NCI-H1105 (cell line): ENCODE measurements around the gene GADL1.

ENCODE experiments used
- DNase-seq: peaks from one replicate; lab custom pipeline; 2025; lab: John Stamatoyannopoulos, UW

The GADL1 gene

DNA sequence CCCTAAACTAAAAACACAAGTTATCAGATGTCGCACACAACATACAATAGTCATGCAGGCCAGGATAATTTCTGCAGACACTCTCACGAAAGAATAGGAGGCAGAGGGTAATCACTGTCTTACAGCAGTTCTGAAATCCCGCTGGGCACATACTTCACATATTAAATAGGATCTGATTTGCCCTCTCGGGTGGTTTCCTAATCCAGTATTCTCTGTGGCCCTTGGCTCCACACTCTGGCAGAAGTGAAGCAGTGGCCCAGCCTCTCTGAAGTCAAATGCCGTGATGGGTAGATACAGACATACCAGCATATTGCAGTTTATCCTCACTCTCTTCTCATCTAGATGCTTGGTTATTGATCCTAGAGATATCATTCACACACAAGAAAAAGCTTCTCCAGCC lies 19.0 kb downstream of the GADL1 start:
- no peak for DNase-seq

- DNase-seq, result no peak
Measured at GRCh38 chr3:30873671-30874070, 20.8 kb downstream of the GADL1 start.

GRCh38 chr3:30872879-30873278 lies 21.6 kb downstream of the GADL1 start:
- no peak for DNase-seq

GRCh38 chr3:30871720-30872119 lies 22.7 kb downstream of the GADL1 start:
- DNase-seq, result peak; percentile 9

GRCh38 chr3:30864836-30865235 lies 29.6 kb downstream of the GADL1 start:
- DNase-seq, result no peak

DNA sequence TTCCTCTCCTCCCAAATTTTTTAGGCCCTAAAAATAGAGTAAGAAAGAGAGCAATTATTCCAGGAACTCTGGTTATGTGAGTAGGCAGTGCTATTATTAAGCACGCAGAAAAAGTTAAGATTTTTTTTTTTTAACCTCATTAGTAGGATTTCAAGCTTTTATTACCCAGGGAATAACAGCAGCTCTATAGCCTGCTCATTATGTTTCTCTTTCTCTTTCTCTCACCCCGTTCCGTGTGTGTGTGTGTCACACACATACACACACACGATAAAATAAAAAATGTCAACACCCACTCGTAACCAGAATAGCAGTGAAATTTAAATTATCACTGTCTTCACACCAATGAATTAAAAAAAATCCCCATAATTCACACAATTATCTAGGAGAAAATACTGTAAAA lies 30.3 kb downstream of the GADL1 start:
- no peak for DNase-seq

DNA sequence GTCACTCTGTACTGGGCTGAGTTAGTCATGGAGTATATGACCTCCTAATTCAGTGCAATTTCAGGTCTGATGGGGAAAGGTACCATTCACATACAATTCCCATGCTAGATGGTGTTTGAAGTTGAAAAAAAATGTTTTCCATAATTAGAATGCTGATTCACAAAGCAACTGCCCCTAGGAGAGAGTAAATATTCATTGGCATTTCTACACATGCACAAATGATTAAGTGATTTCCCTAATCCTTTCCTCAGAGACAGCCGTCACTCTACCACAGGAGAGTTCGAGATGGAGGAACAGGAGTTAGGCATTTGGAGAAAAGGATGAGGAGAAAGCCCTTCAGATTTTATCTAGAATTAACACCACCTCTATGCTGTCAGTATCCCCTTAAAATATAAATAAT lies 32.5 kb downstream of the GADL1 start:
- DNase-seq, result no peak

DNA sequence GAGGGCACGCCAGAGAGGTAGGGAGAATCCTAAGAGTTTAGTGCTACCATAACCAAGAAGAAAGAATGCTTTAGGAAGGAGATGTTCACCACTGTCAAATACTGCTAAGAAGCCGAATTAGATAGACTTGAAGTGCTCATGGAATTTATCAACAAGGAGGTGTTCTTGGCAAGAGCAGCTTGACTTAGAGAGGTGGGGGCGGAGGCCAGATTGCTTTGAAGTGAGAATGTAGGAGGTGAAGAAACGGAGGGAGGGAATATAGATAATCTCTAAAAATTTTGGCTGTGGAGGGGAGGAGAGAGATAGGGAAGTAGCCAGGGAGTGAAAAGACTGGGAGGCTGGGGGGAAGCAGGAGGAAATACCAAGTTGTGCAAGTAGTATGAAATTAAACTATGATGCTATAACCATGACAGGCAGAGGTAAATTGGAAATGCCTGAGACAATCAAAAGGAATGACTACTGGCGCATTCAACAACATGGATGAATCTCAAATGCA lies 35.5 kb downstream of the GADL1 start:
- no peak for DNase-seq

DNA sequence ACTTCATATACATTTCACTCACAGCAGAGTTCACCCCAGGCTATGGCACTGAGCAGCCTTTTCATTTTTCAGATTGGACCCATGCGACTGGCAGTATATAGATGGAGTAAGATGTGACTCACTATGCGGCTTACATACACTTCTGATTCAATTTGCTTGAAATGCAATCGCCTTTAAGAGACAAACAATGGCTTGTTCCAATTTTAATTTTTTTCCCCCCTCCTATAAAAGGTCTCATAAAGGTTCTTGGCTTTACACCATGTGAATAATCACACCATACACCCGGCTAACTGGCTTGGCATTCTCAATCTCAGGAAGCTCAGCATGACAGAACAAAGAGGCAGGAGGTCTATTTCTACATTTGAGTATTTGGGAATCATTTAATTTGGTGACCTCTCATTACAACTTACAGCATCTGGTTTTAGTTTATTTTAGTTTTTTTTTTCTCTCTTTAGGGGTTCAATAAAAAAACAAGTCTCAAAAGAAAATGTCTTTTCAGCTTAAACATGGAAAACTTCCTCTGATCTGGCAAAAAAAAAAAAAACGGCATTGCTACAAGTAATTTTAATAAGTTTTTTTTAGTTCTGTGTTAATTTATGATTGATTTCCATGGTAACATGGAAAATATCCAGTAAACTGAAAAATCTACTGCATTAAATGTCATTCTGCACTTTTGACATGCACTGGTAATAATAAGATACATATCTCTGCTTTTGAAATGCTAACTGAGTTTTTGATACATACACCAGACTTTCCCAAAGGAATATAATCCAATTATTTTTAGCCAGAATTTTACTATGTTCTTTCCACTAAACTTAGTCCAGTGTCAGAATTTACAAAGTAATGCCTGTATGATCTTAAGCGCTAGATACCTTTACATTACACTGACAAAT lies 38.8 kb downstream of the GADL1 start:
- DNase-seq, result no peak

DNA sequence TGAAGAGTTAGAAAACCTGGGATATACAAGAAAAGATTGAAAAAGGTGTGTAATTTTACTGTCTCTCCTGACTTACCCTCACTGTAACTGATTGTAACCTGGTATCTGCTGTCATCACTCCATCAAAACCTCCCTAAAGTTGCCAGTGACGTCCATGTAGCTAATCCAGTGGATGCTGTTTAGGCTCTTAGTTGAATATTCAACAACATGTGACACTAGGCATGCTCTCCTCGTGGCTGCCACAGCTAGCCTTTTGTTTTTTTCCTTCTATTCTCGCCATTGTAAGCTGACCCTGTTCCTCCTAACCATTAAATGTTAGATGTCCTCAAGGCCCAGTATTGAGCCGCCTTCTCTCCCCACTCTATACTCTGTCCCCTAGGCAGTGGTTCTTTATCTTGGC lies 41.6 kb downstream of the GADL1 start:
- no peak for DNase-seq

GRCh38 chr3:30848087-30848779 lies 46.2 kb downstream of the GADL1 start:
- no peak for DNase-seq

GRCh38 chr3:30847592-30847991 lies 46.9 kb downstream of the GADL1 start:
- no peak for DNase-seq

- DNase-seq, result no peak
Measured at GRCh38 chr3:30845606-30846005, 48.9 kb downstream of the GADL1 start.

- no peak for DNase-seq
Measured at GRCh38 chr3:30843877-30844276, 50.6 kb downstream of the GADL1 start.

DNA sequence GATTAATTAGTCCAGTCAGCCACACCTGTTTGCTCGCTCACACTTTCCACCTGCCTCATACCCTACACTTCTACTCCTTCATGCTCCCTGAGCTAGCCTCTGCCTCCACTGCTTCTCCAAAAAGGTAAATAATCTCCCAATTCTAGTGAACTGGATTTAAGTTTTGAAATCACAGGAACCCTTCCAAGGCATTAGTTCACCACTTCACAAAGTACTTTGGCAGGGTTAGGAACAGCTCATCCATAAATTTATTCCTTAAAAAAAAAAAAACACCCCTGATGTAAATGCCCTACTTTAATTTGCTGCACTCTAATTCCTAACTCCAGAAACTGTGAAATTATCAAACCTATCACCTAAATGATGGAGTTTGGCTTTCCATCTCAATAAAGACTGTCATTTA lies 58.3 kb downstream of the GADL1 start:
- no peak for DNase-seq

DNA sequence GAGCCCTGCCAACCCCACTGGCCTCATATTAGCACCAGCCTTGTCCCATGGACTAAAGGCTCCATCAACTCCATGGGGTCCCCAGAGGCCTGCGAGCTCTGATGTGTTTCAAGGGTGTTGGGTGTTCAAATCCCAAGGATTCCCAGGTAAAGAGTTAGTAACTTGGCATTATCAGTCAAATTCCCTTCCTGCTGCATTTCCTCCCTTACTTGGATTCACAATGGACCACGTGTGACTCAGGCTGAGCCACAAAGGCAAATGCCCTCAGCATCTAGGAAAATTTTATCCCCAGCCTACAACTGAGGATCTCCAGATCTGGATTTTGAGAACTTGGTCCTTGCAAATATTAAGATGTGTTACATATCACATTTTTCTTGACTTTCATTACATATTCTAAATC lies 58.8 kb downstream of the GADL1 start:
- no peak for DNase-seq

GRCh38 chr3:30832961-30833575 lies 61.4 kb downstream of the GADL1 start:
- DNase-seq, result no peak

- no peak for DNase-seq
Measured at GRCh38 chr3:30827080-30827479, 67.4 kb downstream of the GADL1 start.

GRCh38 chr3:30826531-30826942 lies 67.9 kb downstream of the GADL1 start:
- DNase-seq, result no peak

- peak; percentile 1 for DNase-seq
Measured at GRCh38 chr3:30819067-30819798, 75.2 kb downstream of the GADL1 start.

DNA sequence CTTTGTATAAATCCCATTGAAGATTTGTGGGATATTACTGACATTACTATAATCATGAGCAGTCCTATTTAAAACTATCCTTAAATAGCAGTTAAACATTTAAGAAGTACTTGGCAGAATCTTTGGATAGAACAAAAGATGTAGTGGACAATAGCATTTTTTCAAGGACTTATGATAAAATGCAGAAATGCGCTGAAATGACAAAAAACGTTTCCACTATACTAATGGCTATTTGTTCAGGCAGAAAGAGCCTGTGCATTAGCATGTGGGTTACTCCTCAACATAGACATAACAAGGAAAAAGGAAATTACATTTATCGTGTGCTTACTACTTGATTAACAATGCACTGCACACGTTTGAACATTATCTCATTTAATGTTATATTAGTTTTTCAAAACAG lies 80.7 kb downstream of the GADL1 start:
- no peak for DNase-seq

DNA sequence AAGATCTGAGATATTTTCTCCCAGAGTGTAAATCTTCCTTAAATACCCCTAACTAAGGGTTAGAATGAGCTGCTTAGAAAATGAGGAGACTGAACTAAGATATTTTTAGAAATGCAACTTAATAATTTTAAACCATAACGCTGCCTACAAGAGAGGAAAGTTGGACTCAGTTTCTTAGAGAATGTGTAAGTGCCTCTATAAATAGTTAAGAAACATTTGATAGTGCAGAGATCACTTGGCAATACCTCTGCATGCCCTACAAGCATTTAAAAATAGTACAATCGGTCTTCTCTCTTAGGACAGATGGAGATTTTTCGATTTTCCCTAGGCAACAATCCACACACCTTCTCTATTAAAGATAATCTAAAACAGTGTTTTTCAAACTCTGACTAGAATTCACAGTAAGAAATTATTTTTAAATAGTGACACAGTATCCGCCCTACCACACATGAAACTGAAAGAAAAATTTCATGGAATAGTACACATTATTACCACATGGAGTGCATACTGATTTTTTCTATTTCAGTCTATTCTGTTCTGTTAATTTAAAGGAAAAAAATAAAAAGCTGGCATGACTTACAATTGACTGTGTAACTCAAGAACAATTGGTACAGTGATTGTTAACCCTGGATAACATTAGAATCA lies 83.2 kb downstream of the GADL1 start:
- no peak for DNase-seq
